Measurements from ENCODE around the gene CNOT1.
"Not testable (repeated sequence)": the region's sequence is repeated elsewhere in the genome, so short reads cannot be mapped to it uniquely, and the experiment has no call there.

The CNOT1 gene

DNA sequence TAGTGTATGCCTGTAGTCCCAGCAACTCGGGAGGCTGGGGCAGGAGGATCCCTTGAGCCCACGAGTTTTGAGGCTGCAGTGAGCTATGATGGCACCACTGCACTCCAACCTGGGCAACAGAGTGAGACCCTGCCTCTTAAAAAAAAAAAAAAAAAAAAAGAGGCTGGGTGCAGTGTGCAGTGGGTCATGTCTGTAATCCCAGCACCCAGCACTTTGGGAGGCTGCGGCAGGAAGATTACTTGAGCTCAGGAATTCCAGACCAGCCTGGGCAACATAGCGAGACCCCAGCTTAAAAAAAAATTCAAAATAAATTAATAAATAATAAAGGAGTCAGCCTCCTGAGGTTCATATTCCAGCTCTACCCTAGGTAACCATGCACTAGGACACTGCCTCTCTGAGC is 9.6 kb upstream of the CNOT1 start:
- in situ Hi-C loops (cut with MboI; ENCODE audit: low sequenced_read_pairs), result no loop called here

GRCh38 chr16:58638148-58639036 is 8.8 kb upstream of the CNOT1 start:
- in situ Hi-C loops (cut with MboI; ENCODE audit: low sequenced_read_pairs), result no loop called here

GRCh38 chr16:58637021-58637420 is 7.4 kb upstream of the CNOT1 start:
- in situ Hi-C loops (cut with MboI; ENCODE audit: low sequenced_read_pairs), result not testable (repeated sequence)

- in situ Hi-C loops (cut with MboI; ENCODE audit: low sequenced_read_pairs), result no loop called here
These were observed 6.8 kb upstream of the CNOT1 start for GRCh38 chr16:58636466-58636865.

DNA sequence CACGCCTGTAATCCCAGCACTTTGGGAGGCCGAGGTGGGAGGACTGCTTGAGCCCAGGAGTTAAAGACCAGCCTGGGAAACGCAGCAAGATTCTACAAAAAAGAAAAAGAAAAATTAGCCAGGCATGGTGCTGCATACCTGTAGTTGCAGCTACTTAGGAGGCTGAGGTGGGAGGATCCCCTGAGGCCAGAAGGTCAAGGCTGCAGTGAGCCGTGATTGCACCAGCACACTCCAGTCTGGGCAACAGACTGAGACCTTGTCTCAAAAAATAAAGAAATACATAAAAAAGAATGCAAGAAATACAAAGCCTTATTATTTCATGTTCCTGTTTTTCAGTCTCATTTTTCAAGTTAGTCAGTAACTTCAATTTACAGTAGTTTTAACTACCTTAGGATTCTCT is 5.9 kb upstream of the CNOT1 start:
- in situ Hi-C loops (cut with MboI; ENCODE audit: low sequenced_read_pairs), result no loop called here

DNA sequence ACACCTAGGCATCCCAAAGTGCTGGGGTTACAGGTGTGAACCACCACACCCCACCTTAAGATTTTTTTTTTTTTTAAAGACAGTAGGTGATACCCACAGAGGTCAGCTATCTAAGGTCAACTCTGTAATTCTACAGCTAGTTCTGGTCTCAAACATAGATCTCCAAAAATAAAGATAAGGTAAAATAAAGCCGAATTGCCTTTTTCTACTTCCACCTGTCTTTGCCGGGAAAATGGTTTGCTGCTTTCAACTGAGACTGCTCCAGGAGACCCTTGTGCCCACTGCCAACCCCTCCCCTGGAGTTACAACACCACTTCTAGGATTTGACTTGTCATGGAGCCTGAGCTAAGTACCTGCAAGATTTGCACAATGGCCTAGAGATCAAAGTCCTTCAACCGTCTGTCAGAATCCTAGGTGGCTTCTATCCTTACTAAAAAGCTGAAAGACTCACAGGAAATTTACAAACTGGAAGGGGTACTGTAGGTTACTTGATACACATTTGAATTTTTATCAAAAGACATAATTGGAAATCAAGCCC is 4.7 kb upstream of the CNOT1 start:
- in situ Hi-C loops (cut with MboI; ENCODE audit: low sequenced_read_pairs), result no loop called here

GRCh38 chr16:58628845-58629732 is 537 bp downstream of the CNOT1 start:
- in situ Hi-C loops (cut with MboI; ENCODE audit: low sequenced_read_pairs), result no loop called here

DNA sequence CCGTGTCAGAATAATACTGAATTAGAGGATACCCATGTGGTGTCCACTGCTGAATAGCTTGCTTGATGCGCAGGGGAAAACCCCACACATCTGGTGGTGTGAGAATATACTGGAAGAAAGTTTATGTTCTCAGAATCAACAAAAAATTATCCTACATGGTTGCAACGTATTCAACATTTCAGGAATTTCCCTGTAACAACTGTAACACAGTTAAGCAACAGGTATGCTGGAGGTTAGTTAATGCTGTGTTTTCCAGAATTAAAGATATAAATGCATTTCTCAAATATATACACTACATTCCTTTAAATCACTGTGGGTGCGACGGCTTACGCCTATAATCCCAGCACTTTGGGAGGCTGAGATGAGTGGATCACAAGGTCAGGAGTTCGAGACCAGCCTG is 5.4 kb downstream of the CNOT1 start:
- in situ Hi-C loops (cut with MboI; ENCODE audit: low sequenced_read_pairs), result no loop called here

DNA sequence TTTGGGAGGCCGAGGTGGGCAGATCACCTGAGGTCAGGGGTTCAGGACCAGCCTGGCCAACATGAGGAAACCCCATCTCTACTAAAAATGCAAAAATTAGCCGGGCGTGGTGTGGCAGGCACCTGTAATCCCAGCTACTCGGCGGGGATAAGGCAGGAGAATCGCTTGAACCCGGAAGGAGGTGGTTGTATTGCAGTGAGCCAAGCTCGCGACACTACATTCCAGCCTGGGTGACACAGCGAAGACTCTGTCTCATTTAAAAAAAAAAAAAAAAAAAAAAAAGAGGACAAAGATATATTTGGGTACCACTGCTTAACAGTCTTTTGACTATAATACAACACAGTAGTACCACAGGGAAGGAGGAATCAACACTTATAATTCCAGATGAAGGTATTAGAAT is 9.2 kb downstream of the CNOT1 start:
- in situ Hi-C loops (cut with MboI; ENCODE audit: low sequenced_read_pairs), result no loop called here

- in situ Hi-C loops (cut with MboI; ENCODE audit: low sequenced_read_pairs), result no loop called here
These were observed 14.3 kb downstream of the CNOT1 start for GRCh38 chr16:58615280-58615679.

DNA sequence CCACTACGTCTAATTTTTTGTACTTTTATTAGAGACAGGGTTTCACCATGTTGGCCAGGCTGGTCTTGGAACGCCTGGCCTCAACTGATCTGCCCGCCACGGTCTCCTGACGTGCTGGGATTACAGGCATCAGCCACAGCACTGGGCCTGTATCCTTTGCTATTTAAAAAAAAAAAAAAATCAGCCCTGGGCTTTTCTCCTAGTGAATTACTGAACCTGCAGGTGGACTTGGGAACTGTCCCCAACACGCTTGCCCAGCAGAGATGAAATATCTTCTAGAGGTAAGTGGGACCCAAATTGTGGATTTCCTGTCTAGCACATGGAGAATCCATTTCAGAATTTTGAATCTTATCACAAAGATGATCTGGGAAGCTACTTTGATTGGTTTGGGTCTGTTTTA is 14.8 kb downstream of the CNOT1 start:
- in situ Hi-C loops (cut with MboI; ENCODE audit: low sequenced_read_pairs), result no loop called here

DNA sequence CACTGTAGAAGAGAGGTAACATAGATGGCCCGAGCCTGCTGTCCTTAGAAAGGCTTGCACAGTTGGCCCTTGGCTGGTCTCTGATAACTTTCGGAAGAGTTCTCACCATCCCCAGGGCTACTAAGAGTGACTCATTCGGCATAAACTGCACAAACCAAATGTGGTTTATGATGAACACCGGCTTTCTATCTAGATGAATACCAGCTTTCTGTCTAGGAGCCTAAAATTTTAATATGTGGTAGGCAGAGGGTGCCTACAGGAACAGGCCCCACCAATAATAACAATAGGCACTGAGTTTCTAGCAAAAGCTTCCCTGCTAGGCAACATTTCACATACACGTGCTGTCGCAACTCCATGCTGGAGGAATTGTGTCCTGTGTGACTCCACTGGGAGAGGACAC is 15.4 kb downstream of the CNOT1 start:
- in situ Hi-C loops (cut with MboI; ENCODE audit: low sequenced_read_pairs), result no loop called here

DNA sequence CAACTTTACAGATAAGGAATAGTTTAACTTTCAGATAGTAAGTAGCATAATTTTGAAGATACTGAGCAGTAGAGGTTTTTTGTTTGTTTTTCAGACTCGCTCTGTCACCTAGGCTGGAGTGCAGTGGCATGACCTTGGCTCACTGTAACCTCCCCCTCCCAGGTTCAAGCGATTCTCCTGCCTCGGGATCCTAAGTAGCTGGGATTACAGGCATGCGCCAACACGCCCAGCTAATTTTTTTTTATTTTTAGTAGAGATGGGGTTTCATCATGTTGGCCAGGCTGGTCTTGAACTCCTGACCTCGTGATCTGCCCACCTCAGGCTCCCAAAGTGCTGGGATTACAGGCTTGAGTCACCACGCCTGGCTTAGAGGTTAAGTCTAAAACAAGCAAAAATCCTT is 16.7 kb downstream of the CNOT1 start:
- in situ Hi-C loops (cut with MboI; ENCODE audit: low sequenced_read_pairs), result not testable (repeated sequence)

DNA sequence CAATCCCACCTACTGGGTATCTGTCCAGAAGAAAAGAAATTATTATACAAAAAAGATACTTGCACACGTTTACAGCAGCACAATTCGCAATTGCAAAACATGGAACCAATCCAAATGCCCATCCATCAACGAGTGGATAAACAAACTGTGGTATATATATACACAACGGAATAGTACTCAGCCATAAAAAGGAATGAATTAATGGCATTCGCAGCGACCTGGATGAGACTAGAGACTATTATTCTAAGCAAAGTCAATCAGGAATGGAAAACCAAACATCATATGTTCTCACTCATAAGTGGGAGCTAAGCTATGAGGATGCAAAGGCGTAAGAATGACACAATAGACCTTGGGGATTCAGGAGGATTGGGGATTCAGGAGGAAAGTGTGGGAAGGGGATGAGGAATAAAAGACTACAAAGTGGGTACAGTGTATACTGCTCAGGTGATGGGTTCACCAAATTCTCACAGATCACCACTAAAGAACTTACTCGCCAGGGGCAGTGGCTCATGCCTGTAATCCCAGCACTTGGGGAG is 21.0 kb downstream of the CNOT1 start:
- in situ Hi-C loops (cut with MboI; ENCODE audit: low sequenced_read_pairs), result no loop called here

DNA sequence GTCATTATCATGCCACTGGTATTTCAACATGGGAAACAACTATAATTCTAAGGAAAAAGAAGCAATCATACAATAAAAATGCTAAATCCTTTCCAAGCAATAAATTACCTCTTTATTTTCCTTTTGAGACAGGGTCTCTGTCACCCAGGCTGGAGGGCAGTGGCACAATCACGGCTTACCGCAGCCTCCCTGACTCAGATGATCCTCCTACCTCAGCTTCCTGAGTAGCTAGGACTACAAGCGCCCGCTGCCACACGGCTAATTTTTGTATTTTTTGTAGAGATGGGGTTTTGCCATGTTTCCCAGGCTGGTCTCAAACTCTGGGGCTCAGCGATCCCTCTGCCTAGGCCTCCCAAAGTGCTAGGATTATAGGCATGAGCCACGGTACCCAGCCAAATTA is 24.1 kb downstream of the CNOT1 start:
- in situ Hi-C loops (cut with MboI; ENCODE audit: low sequenced_read_pairs), result no loop called here

GRCh38 chr16:58591083-58591482 is 38.5 kb downstream of the CNOT1 start:
- in situ Hi-C loops (cut with MboI; ENCODE audit: low sequenced_read_pairs), result no loop called here

- in situ Hi-C loops (cut with MboI; ENCODE audit: low sequenced_read_pairs), result no loop called here
These were observed 40.2 kb downstream of the CNOT1 start for GRCh38 chr16:58589326-58589905.

- in situ Hi-C loops (cut with MboI; ENCODE audit: low sequenced_read_pairs), result no loop called here
These were observed 41.2 kb downstream of the CNOT1 start for GRCh38 chr16:58588406-58588805.

DNA sequence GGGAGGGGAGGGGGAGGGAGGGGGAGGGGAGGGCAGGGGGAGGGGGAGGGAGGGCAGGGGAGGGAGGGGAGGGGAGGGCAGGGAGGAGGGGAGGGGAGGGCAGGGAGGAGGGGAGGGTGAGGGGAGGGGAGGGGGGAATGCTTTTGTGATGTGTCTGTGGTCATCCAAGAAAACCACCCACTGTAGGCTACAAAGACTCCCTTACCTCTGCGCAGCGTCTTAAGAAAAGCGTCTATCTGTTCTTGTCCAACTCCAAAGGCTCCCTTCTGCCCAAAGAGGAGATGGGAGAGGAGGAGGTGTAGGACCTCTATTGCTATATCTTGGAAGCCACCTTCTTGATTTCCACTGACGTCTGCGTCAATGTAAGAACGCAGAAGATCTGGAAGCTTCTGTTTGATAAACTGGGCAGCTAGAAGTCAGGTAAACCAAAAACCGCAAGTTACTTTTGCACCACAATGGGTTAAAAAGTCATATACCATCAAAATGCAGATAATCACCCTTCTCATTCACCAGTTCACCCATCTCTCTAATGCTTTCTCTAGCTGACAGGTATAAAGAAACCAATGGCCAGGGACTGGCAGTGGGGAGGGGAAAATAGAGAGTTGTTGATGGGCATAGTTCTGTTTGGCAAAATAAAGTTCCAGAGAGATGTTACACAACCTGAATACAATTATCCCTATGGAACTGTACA is 43.1 kb downstream of the CNOT1 start:
- in situ Hi-C loops (cut with MboI; ENCODE audit: low sequenced_read_pairs), result no loop called here

DNA sequence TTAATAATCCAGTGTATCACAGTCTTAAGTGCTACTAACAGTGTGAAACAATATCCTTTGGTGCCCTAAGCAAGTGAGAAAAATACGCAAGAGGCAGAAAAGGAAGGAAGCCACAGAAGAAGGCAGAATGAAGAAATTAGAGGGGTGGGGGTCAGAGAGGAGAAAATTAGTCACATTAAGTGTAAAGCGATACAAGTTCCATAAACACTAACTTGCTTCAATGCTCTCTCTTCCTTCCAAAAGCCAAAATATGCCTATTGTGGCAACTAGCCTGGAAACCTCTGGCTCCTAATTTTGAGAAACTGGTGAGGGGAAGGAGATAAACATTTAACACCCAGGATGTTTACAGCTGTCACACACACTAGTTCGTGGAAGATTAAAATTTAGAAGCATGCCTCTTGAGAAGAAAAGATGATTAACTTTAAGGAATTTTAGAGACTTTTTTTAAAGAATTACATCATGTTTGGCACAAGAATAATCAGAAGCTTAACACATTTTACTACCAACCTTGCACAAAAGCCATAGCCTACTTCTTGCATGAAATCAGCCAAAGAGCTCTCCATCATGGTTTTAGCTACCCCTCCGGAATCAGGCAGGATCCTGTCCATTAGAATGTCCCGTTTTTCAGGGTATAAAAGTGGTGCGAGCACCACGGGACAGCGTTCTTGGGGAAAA is 44.7 kb downstream of the CNOT1 start:
- in situ Hi-C loops (cut with MboI; ENCODE audit: low sequenced_read_pairs), result no loop called here

Data from HL-60/S4 (cell line).